Measurements from ENCODE around the gene STAMBPL1. TPM values are rescaled to one million over a fixed set of nuclear protein-coding genes. Genes with fewer than 3 reads are reported as not detected.
A peak's percentile ranks its signal among the peaks of the same experiment; 100 is the strongest.

The STAMBPL1 gene
- total RNA-seq, 1 donor from 2014 or later: 1.6 TPM

- Mint-ChIP-seq H3K4me1 (ENCODE audit: low read depth) (peaks cover 45% of the 10 kb centered on the region), H3K9me3 (ENCODE audit: low read depth) (no peaks in the 10 kb centered on the region), H3K27ac (ENCODE audit: unreplicated experiment) (peak overlapping the region; percentile 68), H3K27me3 (ENCODE audit: low read depth) (no peaks in the 10 kb centered on the region), H3K36me3 (ENCODE audit: low read depth) (peaks cover 40% of the 10 kb centered on the region), H3K4me3 (ENCODE audit: unreplicated experiment) (no peak overlapping the region)
- DNase-seq (ENCODE audit: low spot score): no peak
- TF ChIP-seq CTCF (IDR thresholded peaks at IDR 0.05): peak; percentile 83
Observed at GRCh38 chr10:88934900-88935672, 55.0 kb downstream of the STAMBPL1 start.

GRCh38 chr10:88936656-88937055 is 56.6 kb downstream of the STAMBPL1 start:
- H3K4me3 Mint-ChIP-seq (ENCODE audit: unreplicated experiment): no peak overlapping the region
- H3K27ac Mint-ChIP-seq (ENCODE audit: unreplicated experiment): peak overlapping the region; percentile 67
- TF ChIP-seq CTCF (IDR thresholded peaks at IDR 0.05): no peak

GRCh38 chr10:88938039-88938438 is 58.0 kb downstream of the STAMBPL1 start:
- DNase-seq (ENCODE audit: low spot score): no peak
- no peak for TF ChIP-seq CTCF (IDR thresholded peaks at IDR 0.05)
- no peaks in the 10 kb centered on the region for H3K27me3 Mint-ChIP-seq (ENCODE audit: low read depth)
- H3K36me3 Mint-ChIP-seq (ENCODE audit: low read depth): peaks cover 65% of the 10 kb centered on the region
- H3K27ac Mint-ChIP-seq (ENCODE audit: unreplicated experiment): peak overlapping the region; percentile 67
- peaks cover 58% of the 10 kb centered on the region for H3K4me1 Mint-ChIP-seq (ENCODE audit: low read depth)
- H3K9me3 Mint-ChIP-seq (ENCODE audit: low read depth): no peaks in the 10 kb centered on the region
- no peak overlapping the region for H3K4me3 Mint-ChIP-seq (ENCODE audit: unreplicated experiment)

More at GRCh38 chr10:88936656-88937055, 56.6 kb downstream of the STAMBPL1 start:
- Mint-ChIP-seq H3K9me3 (ENCODE audit: low read depth) (no peaks in the 10 kb centered on the region), H3K36me3 (ENCODE audit: low read depth) (peaks cover 54% of the 10 kb centered on the region), H3K4me1 (ENCODE audit: low read depth) (peaks cover 54% of the 10 kb centered on the region), H3K27me3 (ENCODE audit: low read depth) (no peaks in the 10 kb centered on the region)
- no peak for DNase-seq (ENCODE audit: low spot score)

- Mint-ChIP-seq H3K27ac (ENCODE audit: unreplicated experiment) (peak overlapping the region; percentile 53), H3K4me1 (ENCODE audit: low read depth) (peaks cover 62% of the 10 kb centered on the region), H3K4me3 (ENCODE audit: unreplicated experiment) (no peak overlapping the region), H3K36me3 (ENCODE audit: low read depth) (peaks cover 69% of the 10 kb centered on the region), H3K9me3 (ENCODE audit: low read depth) (no peaks in the 10 kb centered on the region), H3K27me3 (ENCODE audit: low read depth) (no peaks in the 10 kb centered on the region)
- no peak for DNase-seq (ENCODE audit: low spot score)
- no peak for TF ChIP-seq CTCF (IDR thresholded peaks at IDR 0.05)
Observed at GRCh38 chr10:88938938-88939337, 58.9 kb downstream of the STAMBPL1 start.

GRCh38 chr10:88941026-88941425 is 61.0 kb downstream of the STAMBPL1 start:
- Mint-ChIP-seq H3K27me3 (ENCODE audit: low read depth) (no peaks in the 10 kb centered on the region), H3K9me3 (ENCODE audit: low read depth) (no peaks in the 10 kb centered on the region), H3K4me3 (ENCODE audit: unreplicated experiment) (no peak overlapping the region), H3K27ac (ENCODE audit: unreplicated experiment) (peak overlapping the region; percentile 55), H3K36me3 (ENCODE audit: low read depth) (peaks cover 65% of the 10 kb centered on the region), H3K4me1 (ENCODE audit: low read depth) (peaks cover 71% of the 10 kb centered on the region)
- no peak for TF ChIP-seq CTCF (IDR thresholded peaks at IDR 0.05)
- DNase-seq (ENCODE audit: low spot score): no peak
